Fibroblast of lung (primary cell): ENCODE measurements around the gene ZNF669. TPM values are rescaled to one million over a fixed set of nuclear protein-coding genes. Genes with fewer than 3 reads are reported as not detected.
"Not testable (repeated sequence)": the region's sequence is repeated elsewhere in the genome, so short reads cannot be mapped to it uniquely, and the experiment has no call there.

Experiments used
- DNase-seq, 2 donors: peaks; one replicate each; pipeline versions ENCODE4 v3.0.0 to v3.0.0-alpha.2; 2010; ENCODE audit warnings: low read depth in 2 of 2
- H2AFZ ChIP-seq: 2 replicates; pipeline ENCODE4 v1.5.1; 2012; ENCODE audit warnings: low read length, control low read depth, inconsistent platforms
- H3K27ac ChIP-seq: 2 replicates; pipeline ENCODE4 v1.5.1; 2011; ENCODE audit warnings: low read length, control low read depth; ENCODE audit not compliant: insufficient read depth
- H3K27me3 ChIP-seq: 2 replicates; pipeline ENCODE4 v1.5.1; 2011; ENCODE audit warnings: mild to moderate bottlenecking, low read length; ENCODE audit not compliant: control insufficient read depth, insufficient read depth
- H3K36me3 ChIP-seq: 2 replicates; pipeline ENCODE4 v1.5.1; 2011; ENCODE audit warnings: low read length; ENCODE audit not compliant: control insufficient read depth, insufficient read depth
- H3K4me1 ChIP-seq: 2 replicates; pipeline ENCODE4 v1.5.1; 2011; ENCODE audit warnings: low read length; ENCODE audit not compliant: control insufficient read depth, insufficient read depth; ENCODE audit errors: extremely low read depth
- H3K4me2 ChIP-seq: 2 replicates; pipeline ENCODE4 v1.5.1; 2011; ENCODE audit warnings: low read length, control low read depth; ENCODE audit not compliant: insufficient read depth; ENCODE audit errors: extremely low read depth
- H3K4me3 ChIP-seq, 4 experiments: fragments of 200-600 bp in 1 of 4; sonication (generic) in 1 of 4; replicated peaks in 1 of 4; 2 replicates each; pipeline ENCODE4 v1.5.1; 2011 to 2016; ENCODE audit warnings: low read length in 4 of 4, low read depth in 3 of 4, mild to moderate bottlenecking in 3 of 4, control low read depth in 2 of 4, inconsistent platforms in 1 of 4, mixed read lengths in 1 of 4; ENCODE audit not compliant: insufficient read depth in 1 of 4; ENCODE audit errors: control extremely low read depth in 1 of 4
- H3K79me2 ChIP-seq: 2 replicates; pipeline ENCODE4 v1.5.1; 2012; ENCODE audit warnings: mild to moderate bottlenecking, low read length, inconsistent platforms; ENCODE audit not compliant: control insufficient read depth, insufficient read depth
- H3K9ac ChIP-seq: 2 replicates; pipeline ENCODE4 v1.5.1; 2011; ENCODE audit warnings: mild to moderate bottlenecking, low read length, control low read depth; ENCODE audit not compliant: insufficient read depth
- H3K9me3 ChIP-seq: 2 replicates; pipeline ENCODE4 v1.5.1; 2012; ENCODE audit warnings: low read depth, low read length; ENCODE audit not compliant: control insufficient read depth, insufficient read depth
- H4K20me1 ChIP-seq: 2 replicates; pipeline ENCODE4 v1.5.1; 2011; ENCODE audit warnings: low read length; ENCODE audit not compliant: control insufficient read depth, insufficient read depth; ENCODE audit errors: extremely low read depth
- EZH2 ChIP-seq: IDR thresholded peaks from 2 replicates; pipeline ENCODE4 v1.5.1; 2012; ENCODE audit warnings: low read length, control low read depth, mild to moderate bottlenecking; ENCODE audit errors: missing control alignments
- polyA plus RNA-seq, 2 donors: library from polyadenylated mRNA; depleted of rRNA in 1 of 2; stranded (reverse) in 1 of 2; unstranded in 1 of 2; fragments of >200 nt; gene quantifications; 2 replicates each; pipeline ENCODE4 v1.2.1, GENCODE V29; 2011 to 2012; ENCODE audit warnings: missing spikeins in 1 of 2
- total RNA-seq: library from RNA; depleted of rRNA; stranded (reverse); fragments of >200 nt; gene quantifications from 2 replicates; pipeline ENCODE4 v1.2.1, GENCODE V29; 2014
- TF ChIP-seq, protein P1 (sequence below), 2 donors: IDR thresholded peaks in 1 of 2; conservative IDR thresholded peaks in 1 of 2; 1 replicate in 1 of 2; 2 replicates in 1 of 2; pipeline ENCODE4 v1.5.1; 2011 to 2012; ENCODE audit warnings: low read length in 2 of 2, control low read depth in 1 of 2, inconsistent platforms in 1 of 2, low read depth in 1 of 2, mild to moderate bottlenecking in 1 of 2

Gene ZNF669
- total and polyA plus RNA-seq, 2 donors (not counting 1 experiment from before 2014, with no cell fraction given), result 7.0 to 10.2 TPM

DNA sequence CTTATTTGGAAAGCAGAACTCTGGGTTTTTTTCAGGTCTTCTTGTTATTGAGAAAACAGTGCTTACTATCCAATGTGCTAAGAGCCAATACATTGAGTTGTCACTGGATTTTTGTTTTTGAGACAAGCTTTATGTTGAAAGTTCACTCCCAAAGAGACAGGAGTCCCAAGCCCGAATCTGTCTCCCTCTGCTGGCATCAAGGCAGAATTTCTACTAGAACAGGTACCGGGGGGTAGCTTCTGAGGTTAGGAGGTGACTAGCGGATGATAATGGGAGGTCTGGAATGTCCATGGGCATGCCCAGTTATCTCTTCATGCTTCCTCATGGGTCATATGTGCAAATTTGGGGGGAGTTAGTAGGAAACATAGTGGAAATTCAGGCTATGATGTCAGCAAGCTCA, 42.5 kb upstream of the ZNF669 start:
- Histone ChIP-seq H3K79me2 (no peaks in the 10 kb centered on the region), H3K27me3 (no peaks in the 10 kb centered on the region), H3K36me3 (no peaks in the 10 kb centered on the region), H3K4me1 (no peaks in the 10 kb centered on the region), H3K27ac (no peak overlapping the region), H3K4me3 (no peak overlapping the region), H3K9me3 (no peaks in the 10 kb centered on the region), H4K20me1 (no peaks in the 10 kb centered on the region), H3K9ac (no peak overlapping the region), H2AFZ (no peak overlapping the region), H3K4me2 (no peak overlapping the region)
- TF ChIP-seq, protein P1, sequence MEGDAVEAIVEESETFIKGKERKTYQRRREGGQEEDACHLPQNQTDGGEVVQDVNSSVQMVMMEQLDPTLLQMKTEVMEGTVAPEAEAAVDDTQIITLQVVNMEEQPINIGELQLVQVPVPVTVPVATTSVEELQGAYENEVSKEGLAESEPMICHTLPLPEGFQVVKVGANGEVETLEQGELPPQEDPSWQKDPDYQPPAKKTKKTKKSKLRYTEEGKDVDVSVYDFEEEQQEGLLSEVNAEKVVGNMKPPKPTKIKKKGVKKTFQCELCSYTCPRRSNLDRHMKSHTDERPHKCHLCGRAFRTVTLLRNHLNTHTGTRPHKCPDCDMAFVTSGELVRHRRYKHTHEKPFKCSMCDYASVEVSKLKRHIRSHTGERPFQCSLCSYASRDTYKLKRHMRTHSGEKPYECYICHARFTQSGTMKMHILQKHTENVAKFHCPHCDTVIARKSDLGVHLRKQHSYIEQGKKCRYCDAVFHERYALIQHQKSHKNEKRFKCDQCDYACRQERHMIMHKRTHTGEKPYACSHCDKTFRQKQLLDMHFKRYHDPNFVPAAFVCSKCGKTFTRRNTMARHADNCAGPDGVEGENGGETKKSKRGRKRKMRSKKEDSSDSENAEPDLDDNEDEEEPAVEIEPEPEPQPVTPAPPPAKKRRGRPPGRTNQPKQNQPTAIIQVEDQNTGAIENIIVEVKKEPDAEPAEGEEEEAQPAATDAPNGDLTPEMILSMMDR (conservative IDR thresholded peaks at IDR 0.05 in 1 of 2, IDR thresholded peaks at IDR 0.05 in 1 of 2; ENCODE audit: low read depth in 1 of 2, low read length in 2 of 2), result no peak
- TF ChIP-seq EZH2, result no peak
- DNase-seq, result no peak

DNA sequence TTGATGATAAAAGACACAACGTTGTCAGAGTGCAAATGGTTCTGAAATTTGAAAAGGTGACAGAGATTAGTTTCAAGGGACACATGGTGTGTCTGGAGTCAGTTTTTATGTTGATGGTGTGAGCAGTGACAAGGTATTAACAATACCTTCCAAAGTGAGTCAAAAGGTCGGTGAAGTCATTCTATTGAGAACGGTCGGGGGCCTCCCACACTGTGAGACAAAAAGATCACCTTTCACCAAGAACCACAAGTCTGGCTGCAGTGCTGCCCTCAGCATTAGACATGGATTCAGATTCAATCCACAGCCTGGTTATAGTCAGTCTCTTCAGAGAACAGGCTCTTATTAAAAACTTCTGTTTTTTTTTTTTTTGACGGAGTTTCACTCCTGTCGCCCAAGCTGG, 41.1 kb upstream of the ZNF669 start:
- Histone ChIP-seq H3K79me2 (no peaks in the 10 kb centered on the region), H3K4me3 (no peak overlapping the region), H3K36me3 (no peaks in the 10 kb centered on the region), H3K4me1 (no peaks in the 10 kb centered on the region), H2AFZ (no peak overlapping the region), H3K9me3 (no peaks in the 10 kb centered on the region), H3K9ac (no peak overlapping the region), H3K4me2 (no peak overlapping the region), H3K27ac (no peak overlapping the region), H4K20me1 (no peaks in the 10 kb centered on the region), H3K27me3 (no peaks in the 10 kb centered on the region)
- no peak for DNase-seq
- TF ChIP-seq, protein P1 (conservative IDR thresholded peaks at IDR 0.05 in 1 of 2, IDR thresholded peaks at IDR 0.05 in 1 of 2; ENCODE audit: low read depth in 1 of 2, low read length in 2 of 2), result no peak
- no peak for TF ChIP-seq EZH2

DNA sequence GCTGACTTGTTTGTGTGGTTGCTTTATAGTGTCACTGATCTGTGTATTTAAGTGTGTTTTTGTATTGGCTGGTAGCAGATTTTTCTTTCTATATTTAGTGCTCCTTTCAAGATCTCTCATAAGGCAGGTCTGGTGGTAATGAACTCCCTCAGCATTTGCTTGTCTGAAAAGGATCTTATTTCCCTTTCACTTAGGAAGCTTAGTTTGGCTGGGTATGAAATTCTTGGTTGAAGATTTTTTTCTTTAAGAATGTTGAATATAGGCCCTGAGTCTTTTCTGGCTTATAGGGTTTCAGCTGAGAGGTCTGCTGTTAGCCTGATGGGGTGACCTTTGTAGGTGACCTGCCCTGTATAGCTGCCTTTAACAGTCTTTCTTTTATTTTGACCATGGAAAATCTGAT, 35.4 kb upstream of the ZNF669 start:
- H3K27me3 ChIP-seq, H3K4me2 ChIP-seq, H3K79me2 ChIP-seq, H3K9ac ChIP-seq, H3K9me3 ChIP-seq, H3K36me3 ChIP-seq, H4K20me1 ChIP-seq, DNase-seq, H3K4me3 ChIP-seq, H2AFZ ChIP-seq, H3K27ac ChIP-seq, H3K4me1 ChIP-seq: not testable (repeated sequence)
